Effector CD8-positive, alpha-beta T cell (primary cell): ENCODE data around the gene IL9R.
"Not testable (repeated sequence)": the region's sequence is repeated elsewhere in the genome, so short reads cannot be mapped to it uniquely, and the experiment has no call there.

Experiments
- DNase-seq: peaks from one replicate; lab custom pipeline; 2025; lab: John Stamatoyannopoulos, UW
- total RNA-seq, 4 experiments: gene quantifications; one replicate each; lab custom pipeline; 2026; lab: John Stamatoyannopoulos, UW

Gene IL9R
- 6.0 to 66.3 (median 43.0) reads per million in 4 experiments for total RNA-seq

DNA sequence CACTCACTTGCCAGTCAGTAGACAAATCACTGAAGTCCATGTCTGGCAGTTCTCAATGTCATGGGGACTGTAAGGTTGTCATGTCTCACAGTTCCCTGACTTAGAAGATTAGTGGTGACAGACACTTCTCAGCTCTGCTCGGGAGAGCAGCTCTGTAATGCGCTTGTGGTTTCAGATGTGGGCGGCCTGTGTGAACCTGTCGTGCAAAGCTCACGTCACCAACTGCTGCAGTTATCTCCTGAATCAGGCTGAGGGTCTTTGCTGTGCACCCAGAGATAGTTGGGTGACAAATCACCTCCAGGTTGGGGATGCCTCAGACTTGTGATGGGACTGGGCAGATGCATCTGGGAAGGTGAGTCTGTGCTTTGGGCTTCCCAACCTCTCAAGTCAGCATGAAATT lies at the start of gene IL9R:
Gene IL9R (plus strand): TSS at position 261 of the 400 bp plus-strand sequence. CDS start 64 bp downstream, at position 325.
- DNase-seq, result no peak

DNA sequence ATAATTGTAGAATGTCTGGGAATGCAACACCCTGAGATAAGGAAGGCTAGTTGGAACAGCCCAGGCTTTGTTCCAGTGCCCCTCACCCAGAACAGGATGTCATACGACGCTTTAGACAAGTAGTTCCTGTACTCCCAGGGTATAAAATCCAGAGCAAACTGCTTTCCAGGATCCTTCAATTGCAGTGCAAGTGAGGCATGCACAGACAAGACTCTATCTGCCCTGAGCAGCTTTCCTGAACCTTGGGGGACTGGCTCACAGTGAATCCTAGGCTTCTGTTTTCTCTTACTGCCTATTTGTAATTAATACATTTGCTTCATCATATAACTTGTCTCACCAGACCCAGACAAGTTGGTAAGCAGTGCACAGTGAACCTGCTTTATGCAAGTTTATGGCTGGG lies 48.4 kb upstream of the IL9R start:
- DNase-seq, result no peak

DNA sequence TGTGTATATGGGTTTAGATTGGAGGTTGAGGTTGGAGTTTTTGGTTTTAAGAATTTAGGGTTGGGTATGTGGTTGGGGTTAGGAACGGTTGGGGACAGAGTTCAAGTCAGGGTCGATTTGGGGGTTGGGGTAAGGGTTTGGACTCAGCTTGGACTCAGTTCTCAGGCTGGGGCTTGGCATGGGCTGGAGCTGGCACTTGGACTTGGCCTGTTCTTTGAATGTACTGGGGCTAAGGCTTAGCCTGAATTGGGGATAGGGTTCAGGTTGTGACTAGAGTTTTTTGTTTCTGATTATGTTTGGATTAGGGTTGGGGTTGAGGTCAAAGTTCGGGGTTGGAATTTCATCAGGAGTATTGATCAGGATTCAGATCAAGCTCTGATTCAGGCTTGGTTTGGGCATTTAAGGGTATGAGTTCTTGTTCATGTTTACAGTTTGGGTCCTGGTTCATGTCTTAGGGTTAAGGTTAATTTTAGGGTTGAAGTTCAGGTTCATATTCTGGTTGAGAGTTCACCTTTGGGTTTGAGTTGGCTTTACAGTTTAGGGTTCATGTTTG lies 46.2 kb upstream of the IL9R start:
- no peak for DNase-seq

- no peak for DNase-seq
Measured at GRCh38 chrX:155953055-155953454, 44.4 kb upstream of the IL9R start.

- DNase-seq, result no peak
Measured at GRCh38 chrX:155954793-155955192, 42.7 kb upstream of the IL9R start.

GRCh38 chrX:155956099-155956498 lies 41.4 kb upstream of the IL9R start:
- DNase-seq, result no peak

DNA sequence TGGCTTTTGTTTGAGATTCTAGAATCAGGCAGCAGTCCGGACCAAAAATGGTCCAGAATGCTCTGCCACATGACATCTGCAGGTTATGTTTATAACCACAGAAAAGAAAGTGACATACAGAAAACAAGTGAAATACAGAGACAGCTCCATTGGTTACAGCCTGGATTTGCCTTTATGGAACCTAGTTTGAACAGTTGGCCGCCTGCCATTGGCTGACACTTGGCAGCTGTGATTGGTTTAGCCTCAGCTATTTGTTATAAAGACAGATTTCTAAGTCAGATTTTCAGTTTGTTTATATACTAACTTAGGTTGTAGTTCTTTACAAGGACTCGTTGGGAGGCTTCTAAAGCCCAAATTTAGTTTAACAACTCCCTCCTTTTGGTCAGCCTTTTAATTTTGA lies 40.8 kb upstream of the IL9R start:
- no peak for DNase-seq

DNA sequence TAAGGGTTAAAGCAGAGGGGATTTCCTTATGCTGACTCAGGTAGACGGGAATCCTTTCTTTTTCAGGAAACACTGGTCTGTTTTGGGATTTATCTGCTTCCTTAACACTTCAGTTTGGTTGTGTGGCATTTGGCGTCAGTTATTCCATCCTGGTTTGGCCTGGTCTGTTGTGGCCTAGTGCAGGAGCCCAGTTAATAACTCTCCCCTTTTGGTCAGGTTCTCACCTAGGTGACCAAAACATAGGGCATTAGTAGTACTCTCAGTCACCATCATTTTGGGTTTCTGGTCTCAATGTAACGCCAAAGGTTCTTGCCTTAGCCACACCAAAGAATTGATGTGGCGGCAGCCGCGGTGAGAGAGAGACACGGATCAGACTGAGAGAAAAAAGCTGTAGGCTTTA lies 39.7 kb upstream of the IL9R start:
- no peak for DNase-seq

DNA sequence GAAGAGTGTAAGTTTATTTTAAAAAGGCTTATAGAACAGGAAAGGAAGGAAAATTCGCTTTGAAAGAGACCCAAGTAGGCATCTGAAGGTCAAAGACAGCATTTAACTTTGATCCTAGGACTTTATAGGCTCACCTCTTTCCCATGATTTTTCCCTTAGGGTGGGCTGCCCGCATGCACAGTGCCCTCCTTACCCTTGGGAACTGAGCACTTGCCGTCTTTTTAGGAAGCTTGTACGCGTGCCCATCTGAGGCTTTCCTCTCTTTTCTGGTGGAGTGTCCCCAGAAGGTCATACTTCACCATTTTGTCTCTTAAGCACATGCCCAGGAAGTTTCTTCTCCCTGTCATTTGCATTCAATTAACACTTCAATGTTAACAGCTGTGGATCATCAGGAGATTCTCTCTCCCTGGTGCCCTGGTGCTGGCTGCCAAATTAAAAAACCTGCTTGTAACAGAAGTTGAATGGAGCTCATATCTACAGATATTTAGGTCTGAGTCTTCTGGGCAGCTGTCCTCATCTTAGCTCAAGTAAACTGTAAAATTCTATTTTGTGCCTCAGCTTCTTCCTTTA lies 38.4 kb upstream of the IL9R start:
- no peak for DNase-seq

DNA sequence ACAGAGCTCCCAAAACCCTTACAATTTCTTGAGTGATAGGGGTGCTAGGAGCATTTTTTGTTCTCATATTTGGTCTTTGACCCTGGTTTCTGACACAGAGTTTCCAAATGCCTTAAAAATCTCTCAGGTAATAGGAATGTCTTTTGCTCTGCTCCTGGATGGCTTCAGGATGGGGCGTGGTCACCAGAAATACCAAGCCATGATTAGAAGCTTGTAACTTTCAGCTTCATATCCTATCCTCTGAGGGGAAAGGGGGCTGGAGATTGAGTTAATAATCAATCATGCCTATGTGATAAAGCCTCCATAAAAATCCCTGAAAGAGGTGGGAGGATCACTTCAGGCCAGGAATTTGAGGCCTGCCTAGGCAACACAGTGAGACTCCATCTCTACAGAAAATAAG lies 34.6 kb upstream of the IL9R start:
- no peak for DNase-seq

DNA sequence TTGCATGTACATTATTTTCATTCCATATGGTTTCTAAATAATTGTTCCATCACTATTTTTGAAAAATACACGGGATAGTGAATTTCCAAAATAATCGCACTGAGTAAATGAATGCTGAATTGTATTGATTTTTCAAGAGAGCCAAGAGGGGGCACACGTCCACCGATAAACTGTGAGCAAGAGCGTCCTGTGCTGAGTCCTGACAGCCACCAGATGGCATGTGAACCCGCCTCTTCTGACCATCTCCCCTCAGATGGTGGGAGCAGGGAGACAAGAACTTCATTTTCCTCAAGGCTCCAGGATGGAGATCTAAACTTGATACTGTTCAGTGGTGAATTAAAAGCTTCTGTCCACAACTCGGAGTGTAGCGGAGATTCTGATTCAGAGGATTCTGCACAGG lies 30.6 kb upstream of the IL9R start:
- DNase-seq, result no peak

GRCh38 chrX:155967653-155968325 lies 29.7 kb upstream of the IL9R start:
- no peak for DNase-seq

GRCh38 chrX:155968326-155968661 lies 29.2 kb upstream of the IL9R start:
- DNase-seq, result no peak

DNA sequence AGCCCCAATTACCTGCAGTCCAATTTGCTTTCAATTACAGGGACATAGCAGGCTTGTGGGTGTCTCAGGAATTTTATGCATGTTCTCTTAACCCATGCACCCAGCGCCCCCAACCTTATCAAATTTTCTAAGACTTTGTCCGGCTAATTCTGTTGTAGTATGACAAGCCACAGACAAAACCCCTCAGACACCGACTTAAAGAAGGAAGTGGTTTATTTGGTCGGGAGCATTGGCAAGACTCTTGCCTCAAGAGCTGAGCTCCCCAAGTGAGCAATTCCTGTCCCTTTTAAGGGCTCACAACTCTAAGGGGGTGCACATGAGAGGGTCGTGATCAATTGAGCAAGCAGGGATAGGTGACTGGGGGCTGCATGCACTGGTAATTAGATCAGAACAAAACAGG lies 28.7 kb upstream of the IL9R start:
- no peak for DNase-seq

GRCh38 chrX:155971658-155972057 lies 25.8 kb upstream of the IL9R start:
- DNase-seq, result not testable (repeated sequence)

GRCh38 chrX:155972241-155972640 lies 25.3 kb upstream of the IL9R start:
- not testable (repeated sequence) for DNase-seq

- DNase-seq, result no peak
Measured at GRCh38 chrX:155983326-155983725, 14.2 kb upstream of the IL9R start.

- no peak for DNase-seq
Measured at GRCh38 chrX:155985208-155985607, 12.3 kb upstream of the IL9R start.

DNA sequence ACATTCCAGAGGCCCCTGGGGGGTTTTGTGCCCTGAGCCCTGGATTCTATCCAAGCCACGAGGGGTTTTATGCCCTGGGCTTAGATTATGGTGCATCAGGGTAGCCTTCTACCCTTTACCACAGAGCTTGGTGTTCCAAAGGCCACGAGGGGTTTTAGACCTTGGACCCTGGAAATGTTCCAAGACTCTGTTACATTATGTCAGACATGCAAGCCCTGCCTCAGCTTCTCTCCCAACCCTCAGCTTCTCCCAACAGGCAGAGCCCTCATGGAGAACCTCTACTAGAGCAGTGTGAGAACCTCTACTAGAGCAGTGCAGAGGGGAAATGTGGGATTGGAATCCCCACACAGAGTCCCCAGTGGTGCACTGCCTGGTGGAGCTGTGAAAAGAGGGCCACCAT lies 10.5 kb upstream of the IL9R start:
- DNase-seq, result not testable (repeated sequence)

DNA sequence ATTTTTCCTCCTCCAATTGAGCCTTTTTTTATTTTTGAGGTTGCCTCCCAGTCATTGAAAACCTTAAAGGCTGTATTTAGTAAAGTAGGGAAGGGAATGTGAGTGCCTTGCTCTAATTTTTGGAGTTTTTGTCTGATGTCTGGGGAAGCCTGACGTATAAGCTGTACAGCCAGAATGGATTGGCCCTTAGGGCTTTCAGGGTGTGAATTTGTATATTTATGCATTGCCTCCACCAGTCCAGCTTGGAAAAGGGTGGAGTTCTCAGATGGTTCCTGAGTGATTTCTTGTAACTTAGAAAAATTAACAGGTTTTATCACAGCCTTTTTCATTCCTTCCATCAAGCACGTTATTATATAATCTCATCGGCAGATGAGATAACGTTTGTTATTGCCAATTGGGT lies 8.6 kb upstream of the IL9R start:
- DNase-seq, result no peak

DNA sequence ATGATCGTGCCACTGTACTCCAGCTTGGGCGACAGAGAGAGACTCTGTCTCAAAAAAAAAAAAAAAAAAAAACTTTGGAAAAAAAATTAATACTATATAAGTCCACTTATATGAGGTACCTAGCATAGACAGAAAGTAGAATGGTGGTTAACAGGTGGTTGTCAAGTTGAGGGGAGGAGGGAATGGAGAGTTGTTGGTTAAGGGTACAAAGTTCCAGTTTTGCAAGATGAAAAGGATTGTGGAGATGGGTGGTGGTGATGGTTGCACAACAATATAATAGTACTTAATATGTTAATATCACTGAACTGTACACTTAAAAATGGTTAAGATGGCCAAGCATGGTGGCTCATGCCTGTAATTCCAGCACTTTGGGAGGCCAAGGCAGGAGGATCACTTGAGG lies 4.1 kb upstream of the IL9R start:
- DNase-seq, result no peak

- no peak for DNase-seq
Measured at GRCh38 chrX:155995321-155995875, 2.1 kb upstream of the IL9R start.

GRCh38 chrX:155998116-155998515 lies 620 bp downstream of the IL9R start:
- DNase-seq, result no peak
